Measurements from ENCODE around the gene VWA5B1.

Gene VWA5B1

GRCh38 chr1:20322825-20323612 lies 32.3 kb downstream of the VWA5B1 start:
- DNase-seq (ENCODE audit: low spot score), result no peak

- DNase-seq (ENCODE audit: low spot score), result no peak
These were observed 32.9 kb downstream of the VWA5B1 start for GRCh38 chr1:20323613-20323920.

- no peak for DNase-seq (ENCODE audit: low spot score)
These were observed 34.2 kb downstream of the VWA5B1 start for GRCh38 chr1:20324704-20325406.

- no peak for DNase-seq (ENCODE audit: low spot score)
These were observed 34.8 kb downstream of the VWA5B1 start for GRCh38 chr1:20325407-20325843.

GRCh38 chr1:20325844-20326420 lies 35.3 kb downstream of the VWA5B1 start:
- no peak for DNase-seq (ENCODE audit: low spot score)

GRCh38 chr1:20327467-20327866 lies 36.8 kb downstream of the VWA5B1 start:
- no peak for DNase-seq (ENCODE audit: low spot score)

- DNase-seq (ENCODE audit: low spot score), result no peak
These were observed 37.5 kb downstream of the VWA5B1 start for GRCh38 chr1:20328201-20328600.

GRCh38 chr1:20329793-20330542 lies 39.3 kb downstream of the VWA5B1 start:
- no peak for DNase-seq (ENCODE audit: low spot score)

- DNase-seq (ENCODE audit: low spot score), result no peak
These were observed 43.4 kb downstream of the VWA5B1 start for GRCh38 chr1:20334103-20334502.

- DNase-seq (ENCODE audit: low spot score), result no peak
These were observed 45.5 kb downstream of the VWA5B1 start for GRCh38 chr1:20336105-20336605.

- DNase-seq (ENCODE audit: low spot score), result no peak
These were observed 46.9 kb downstream of the VWA5B1 start for GRCh38 chr1:20337581-20337980.

GRCh38 chr1:20339811-20340457 lies 49.3 kb downstream of the VWA5B1 start:
- DNase-seq (ENCODE audit: low spot score), result no peak

GRCh38 chr1:20342294-20343148 lies 51.8 kb downstream of the VWA5B1 start:
- no peak for DNase-seq (ENCODE audit: low spot score)

GRCh38 chr1:20343149-20343937 lies 52.7 kb downstream of the VWA5B1 start:
- no peak for DNase-seq (ENCODE audit: low spot score)

GRCh38 chr1:20343938-20344302 lies 53.2 kb downstream of the VWA5B1 start:
- DNase-seq (ENCODE audit: low spot score), result no peak

GRCh38 chr1:20344738-20345137 lies 54.1 kb downstream of the VWA5B1 start:
- DNase-seq (ENCODE audit: low spot score), result no peak

GRCh38 chr1:20345419-20345818 lies 54.7 kb downstream of the VWA5B1 start:
- DNase-seq (ENCODE audit: low spot score), result no peak

- DNase-seq (ENCODE audit: low spot score), result no peak
These were observed 55.8 kb downstream of the VWA5B1 start for GRCh38 chr1:20346433-20346832.

GRCh38 chr1:20347699-20348098 lies 57.0 kb downstream of the VWA5B1 start:
- no peak for DNase-seq (ENCODE audit: low spot score)

- DNase-seq (ENCODE audit: low spot score), result no peak
These were observed 57.7 kb downstream of the VWA5B1 start for GRCh38 chr1:20348326-20348915.

All from SW480 (cell line).